Keratinocyte (primary cell): ENCODE measurements around the gene MX1. TPM values are rescaled to one million over a fixed set of nuclear protein-coding genes. Genes with fewer than 3 reads are reported as not detected.

Experiments
- DNase-seq: peaks from one replicate; pipeline ENCODE4 v3.0.0-alpha.2; 2011; ENCODE audit warnings: low read depth, missing footprints, low spot score
- FAIRE-seq: peaks from 2 replicates; lab custom pipeline; 2011; peaks lifted over from hg19 to GRCh38; lab: Jason Lieb, UNC
- H2AFZ ChIP-seq: 2 replicates; pipeline ENCODE4 v1.6.0; 2012; ENCODE audit warnings: low read length, control low read depth, inconsistent platforms; ENCODE audit not compliant: control insufficient read depth
- H3K27ac ChIP-seq: 2 replicates; pipeline ENCODE4 v1.5.1; 2011; ENCODE audit warnings: low read length; ENCODE audit not compliant: control insufficient read depth, insufficient read depth
- H3K27me3 ChIP-seq: 3 replicates; pipeline ENCODE4 v1.6.0; 2011; ENCODE audit warnings: low read length; ENCODE audit not compliant: control insufficient read depth, insufficient read depth; ENCODE audit errors: extremely low read depth
- H3K36me3 ChIP-seq, 2 experiments: 2 replicates in 1 of 2; 3 replicates in 1 of 2; pipeline ENCODE4 v1.5.1; 2011; ENCODE audit warnings: low read length in 2 of 2, mild to moderate bottlenecking in 1 of 2; ENCODE audit not compliant: control insufficient read depth in 2 of 2, insufficient read depth in 2 of 2; ENCODE audit errors: extremely low read depth in 1 of 2
- H3K4me1 ChIP-seq: 3 replicates; pipeline ENCODE4 v1.5.1; 2011; ENCODE audit warnings: low read length; ENCODE audit not compliant: control insufficient read depth, insufficient read depth; ENCODE audit errors: extremely low read depth
- H3K4me2 ChIP-seq: 3 replicates; pipeline ENCODE4 v1.6.0; 2011; ENCODE audit warnings: low read depth, low read length; ENCODE audit not compliant: control insufficient read depth, insufficient read depth; ENCODE audit errors: extremely low read depth
- H3K4me3 ChIP-seq, 3 experiments: fragments of 200-600 bp in 1 of 3; sonication (generic) in 1 of 3; 2 replicates in 2 of 3; 3 replicates in 1 of 3; pipeline ENCODE4 v1.5.1; 2011 to 2016; ENCODE audit warnings: low read length in 3 of 3, mild to moderate bottlenecking in 3 of 3, control low read depth in 2 of 3, inconsistent platforms in 1 of 3, low read depth in 1 of 3, mixed read lengths in 1 of 3, mixed run types in 1 of 3, moderate library complexity in 1 of 3; ENCODE audit not compliant: control insufficient read depth in 2 of 3, insufficient read depth in 2 of 3; ENCODE audit errors: extremely low read depth in 1 of 3
- H3K79me2 ChIP-seq: 2 replicates; pipeline ENCODE4 v1.6.0; 2012; ENCODE audit warnings: low read length; ENCODE audit not compliant: control insufficient read depth, insufficient read depth
- H3K9ac ChIP-seq: 3 replicates; pipeline ENCODE4 v1.6.0; 2011; ENCODE audit warnings: low read length; ENCODE audit not compliant: control insufficient read depth, insufficient read depth; ENCODE audit errors: extremely low read depth
- H3K9me1 ChIP-seq: 3 replicates; pipeline ENCODE4 v1.6.0; 2011; ENCODE audit warnings: low read length; ENCODE audit not compliant: control insufficient read depth, insufficient read depth; ENCODE audit errors: extremely low read depth
- H3K9me3 ChIP-seq: 2 replicates; pipeline ENCODE4 v1.5.1; 2012; ENCODE audit warnings: low read depth, low read length; ENCODE audit not compliant: control insufficient read depth
- H4K20me1 ChIP-seq: 3 replicates; pipeline ENCODE4 v1.6.0; 2011; ENCODE audit warnings: low read length; ENCODE audit not compliant: control insufficient read depth, insufficient read depth; ENCODE audit errors: extremely low read depth
- CTCF ChIP-seq, 3 experiments: IDR thresholded peaks in 1 of 3; conservative IDR thresholded peaks in 1 of 3; optimal IDR thresholded peaks in 1 of 3; 2 replicates in 2 of 3; 3 replicates in 1 of 3; pipeline versions ENCODE3 to v1.5.1; 2011; ENCODE audit warnings: low read length in 3 of 3, mild to moderate bottlenecking in 3 of 3, moderate library complexity in 2 of 3, control low read depth in 1 of 3, inconsistent platforms in 1 of 3; ENCODE audit not compliant: insufficient read depth in 2 of 3; ENCODE audit errors: extremely low read depth in 1 of 3
- EZH2 ChIP-seq: IDR thresholded peaks from one replicate; pipeline ENCODE4 v1.6.1; 2012; ENCODE audit warnings: inconsistent platforms, mild to moderate bottlenecking, low read length, moderate library complexity
- dilution Hi-C: fragments of 300-500 bp; cut with MboI; formaldehyde crosslinking; loops from one replicate; pipeline ENCODE4 v1.7.0; 2020; ENCODE audit warnings: low sequenced_read_pairs; ENCODE audit not compliant: extremely low pct_ligation_motif_present
- polyA plus RNA-seq, 5 experiments: library from polyadenylated mRNA; depleted of rRNA in 3 of 5; stranded (reverse) in 3 of 5; stranded (forward) in 1 of 5; unstranded in 1 of 5; fragments of >200 nt; gene quantifications; 1 replicate in 1 of 5; 2 replicates in 3 of 5; 3 replicates in 1 of 5; pipeline versions ENCODE4 v1.2.1 to v1.2.3, GENCODE V29; 2011 to 2012; ENCODE audit warnings: missing spikeins in 2 of 5, low read depth in 1 of 5, low replicate concordance in 1 of 5

The MX1 gene
- polyA plus RNA-seq, 1 donor (not counting 4 experiments of a cell fraction or from before 2014, with no cell fraction given) = 151 TPM

- no peak overlapping the region for H2AFZ ChIP-seq
- no peaks in the 10 kb centered on the region for H3K9me3 ChIP-seq
- no peaks in the 10 kb centered on the region for H3K4me1 ChIP-seq
- H3K4me3 ChIP-seq = no peak overlapping the region
- H3K36me3 ChIP-seq = no peaks in the 10 kb centered on the region
- no peak for DNase-seq
- dilution Hi-C loops = no loop called here
- H4K20me1 ChIP-seq = no peaks in the 10 kb centered on the region
- no peak overlapping the region for H3K4me2 ChIP-seq
- no peaks in the 10 kb centered on the region for H3K9me1 ChIP-seq
- TF ChIP-seq EZH2 = no peak
- TF ChIP-seq CTCF (optimal IDR thresholded peaks at IDR 0.05 in 1 of 3, IDR thresholded peaks at IDR 0.05 in 1 of 3, conservative IDR thresholded peaks at IDR 0.05 in 1 of 3; ENCODE audit: extremely low read depth in 1 of 3, insufficient read depth in 2 of 3, low read length in 3 of 3) = no peak
- H3K9ac ChIP-seq = no peak overlapping the region
- H3K27me3 ChIP-seq = no peaks in the 10 kb centered on the region
- H3K27ac ChIP-seq = no peak overlapping the region
- FAIRE-seq = no peak
- no peaks in the 10 kb centered on the region for H3K79me2 ChIP-seq
Observed at GRCh38 chr21:41489329-41489728, 63.3 kb downstream of the MX1 start.

GRCh38 chr21:41490330-41490729 lies 64.3 kb downstream of the MX1 start:
- Histone ChIP-seq H3K27me3 (no peaks in the 10 kb centered on the region), H3K9ac (no peak overlapping the region), H3K4me2 (no peak overlapping the region), H3K36me3 (no peaks in the 10 kb centered on the region), H3K9me1 (no peaks in the 10 kb centered on the region), H4K20me1 (no peaks in the 10 kb centered on the region), H2AFZ (no peak overlapping the region), H3K27ac (no peak overlapping the region), H3K9me3 (no peaks in the 10 kb centered on the region), H3K4me3 (no peak overlapping the region), H3K4me1 (no peaks in the 10 kb centered on the region), H3K79me2 (no peaks in the 10 kb centered on the region)
- dilution Hi-C loops = no loop called here
- no peak for FAIRE-seq
- no peak for TF ChIP-seq EZH2
- TF ChIP-seq CTCF (optimal IDR thresholded peaks at IDR 0.05 in 1 of 3, IDR thresholded peaks at IDR 0.05 in 1 of 3, conservative IDR thresholded peaks at IDR 0.05 in 1 of 3; ENCODE audit: extremely low read depth in 1 of 3, insufficient read depth in 2 of 3, low read length in 3 of 3) = no peak
- no peak for DNase-seq
